Measurements from ENCODE around the gene DMXL1. TPM values are rescaled to one million over a fixed set of nuclear protein-coding genes. Genes with fewer than 3 reads are reported as not detected.

The DMXL1 gene
- polyA plus RNA-seq, 1 of the 3 experiments (the other 2 are of a cell fraction): 6.6 TPM

DNA sequence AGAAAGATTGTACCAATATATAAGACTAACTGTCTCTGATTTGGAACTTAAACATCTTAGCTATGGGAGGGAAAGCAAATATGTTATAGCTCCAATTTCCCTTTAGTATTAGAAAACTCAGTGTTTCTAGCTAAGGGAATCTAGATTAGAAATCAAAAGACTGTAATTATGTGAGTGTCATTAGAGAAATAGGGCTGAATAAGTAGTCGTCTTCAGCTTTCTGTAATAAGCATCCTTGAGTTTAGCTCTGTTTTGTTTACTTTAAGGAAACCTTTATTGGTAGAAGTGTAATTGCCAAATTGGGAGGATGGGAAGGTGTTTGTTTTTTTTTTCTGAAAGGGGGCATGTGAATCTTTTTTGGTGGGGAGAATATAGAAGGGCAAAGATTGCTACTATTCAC lies 5.2 kb downstream of the DMXL1 start (continued):
- no peak for TF ChIP-seq GATA2 (CRISPR knock-in tag; IDR thresholded peaks at IDR 0.05)
- TF ChIP-seq JUND (IDR thresholded peaks at IDR 0.05): no peak

- no peaks in the 10 kb centered on the region for H3K36me3 ChIP-seq (replicated peaks in 1 of 2; ENCODE audit: control insufficient read depth in 1 of 2, insufficient read depth in 2 of 2, low read length in 1 of 2)
- DNase-seq: no peak
- H2AFZ ChIP-seq (ENCODE audit: low read depth): no peak overlapping the region
- H3K4me3 ChIP-seq (ENCODE audit: low read depth in 2 of 2, low read length in 1 of 2): no peak overlapping the region
- peaks cover 84% of the 10 kb centered on the region for H3K79me2 ChIP-seq (ENCODE audit: insufficient read depth)
- H3F3A ChIP-seq (replicated peaks; ENCODE audit: insufficient read depth): peaks cover 7% of the 10 kb centered on the region
- H3K9ac ChIP-seq: no peak overlapping the region
- no peak overlapping the region for H3K4me2 ChIP-seq
- no peaks in the 10 kb centered on the region for H4K20me1 ChIP-seq (ENCODE audit: insufficient read depth)
- POLR2A ChIA-PET: no interaction called here
- WGBS (ENCODE audit: low lambda C conversion rate): 97% methylated on average over 5 of the region's 5 CpGs
- H3K27me3 ChIP-seq (ENCODE audit: insufficient read depth): no peaks in the 10 kb centered on the region
- peaks cover 9 to 10% of the 10 kb centered on the region in 2 experiments; a peak in 3 of 4 replicates for H3K4me1 ChIP-seq (ENCODE audit: control insufficient read depth in 1 of 2, insufficient read depth in 2 of 2, low read depth in 1 of 2, low read length in 1 of 2)
- TF ChIP-seq TAF1 (IDR thresholded peaks at IDR 0.05; ENCODE audit: borderline replicate concordance, low read depth, low read length) (no peak), USF1 (IDR thresholded peaks at IDR 0.05; ENCODE audit: borderline replicate concordance, low read depth) (no peak), EP300 (IDR thresholded peaks at IDR 0.05; ENCODE audit: borderline replicate concordance in 1 of 2, low read depth in 1 of 2, low read length in 1 of 2) (no peak), SMC3 (IDR thresholded peaks at IDR 0.05; ENCODE audit: low read depth, low read length) (no peak), NRF1 (IDR thresholded peaks at IDR 0.05; ENCODE audit: low read depth, low read length) (no peak), TEAD4 (IDR thresholded peaks at IDR 0.05; ENCODE audit: borderline replicate concordance, insufficient read depth) (no peak)
- TF ChIP-seq, protein P1, sequence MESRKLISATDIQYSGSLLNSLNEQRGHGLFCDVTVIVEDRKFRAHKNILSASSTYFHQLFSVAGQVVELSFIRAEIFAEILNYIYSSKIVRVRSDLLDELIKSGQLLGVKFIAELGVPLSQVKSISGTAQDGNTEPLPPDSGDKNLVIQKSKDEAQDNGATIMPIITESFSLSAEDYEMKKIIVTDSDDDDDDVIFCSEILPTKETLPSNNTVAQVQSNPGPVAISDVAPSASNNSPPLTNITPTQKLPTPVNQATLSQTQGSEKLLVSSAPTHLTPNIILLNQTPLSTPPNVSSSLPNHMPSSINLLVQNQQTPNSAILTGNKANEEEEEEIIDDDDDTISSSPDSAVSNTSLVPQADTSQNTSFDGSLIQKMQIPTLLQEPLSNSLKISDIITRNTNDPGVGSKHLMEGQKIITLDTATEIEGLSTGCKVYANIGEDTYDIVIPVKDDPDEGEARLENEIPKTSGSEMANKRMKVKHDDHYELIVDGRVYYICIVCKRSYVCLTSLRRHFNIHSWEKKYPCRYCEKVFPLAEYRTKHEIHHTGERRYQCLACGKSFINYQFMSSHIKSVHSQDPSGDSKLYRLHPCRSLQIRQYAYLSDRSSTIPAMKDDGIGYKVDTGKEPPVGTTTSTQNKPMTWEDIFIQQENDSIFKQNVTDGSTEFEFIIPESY (IDR thresholded peaks at IDR 0.05; ENCODE audit: borderline replicate concordance, low read depth): no peak
- no peak overlapping the region for H3K27ac ChIP-seq (ENCODE audit: low read depth in 2 of 2, low read length in 1 of 2)
- H3K9me3 ChIP-seq: no peaks in the 10 kb centered on the region
- CTCF ChIA-PET: no interaction called here
- no peaks in the 10 kb centered on the region for H3K9me2 ChIP-seq
Observed at GRCh38 chr5:119077444-119077843, 6.6 kb downstream of the DMXL1 start.

DNA sequence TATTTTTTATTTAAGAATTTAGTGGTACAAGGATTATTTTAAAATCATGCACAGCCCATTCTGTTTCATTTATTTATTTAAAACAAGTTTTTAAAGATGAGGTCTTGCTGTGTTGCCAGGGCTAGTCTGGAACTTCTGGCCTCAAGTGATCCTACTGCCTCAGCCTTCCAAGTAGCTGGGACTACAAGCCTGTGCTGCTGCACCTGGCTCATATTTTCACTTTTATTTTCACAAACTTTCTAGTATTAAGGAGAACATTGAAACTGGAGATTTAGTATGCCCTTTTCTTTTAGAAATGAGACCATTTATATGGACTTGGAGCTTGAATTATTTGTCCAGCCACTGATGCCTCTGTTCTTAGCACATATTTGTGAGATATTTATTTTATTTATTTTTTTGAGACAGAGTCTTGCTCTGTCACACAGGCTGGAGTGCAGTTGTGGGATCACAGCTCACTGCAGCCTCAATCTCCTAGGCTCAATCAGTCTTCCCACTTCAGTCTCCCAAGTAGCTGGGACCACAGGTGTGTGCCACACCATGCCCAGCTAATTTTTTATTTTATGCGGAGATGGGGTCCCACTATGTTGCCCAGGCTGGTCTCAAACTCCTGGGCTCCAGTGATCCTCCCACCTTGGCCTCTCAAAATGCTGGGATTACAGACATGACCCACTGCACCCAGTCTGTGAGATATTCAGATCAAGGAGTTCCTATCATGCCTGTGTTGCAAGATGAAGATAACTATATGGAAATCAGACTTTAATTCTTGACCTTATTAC lies 7.4 kb downstream of the DMXL1 start:
- WGBS (ENCODE audit: low lambda C conversion rate): 100% methylated on average over 1 of the region's 1 CpG
- Histone ChIP-seq H3F3A (replicated peaks; ENCODE audit: insufficient read depth) (peaks cover 7% of the 10 kb centered on the region), H3K4me3 (ENCODE audit: low read depth in 2 of 2, low read length in 1 of 2) (no peak overlapping the region), H3K36me3 (replicated peaks in 1 of 2; ENCODE audit: control insufficient read depth in 1 of 2, insufficient read depth in 2 of 2, low read length in 1 of 2) (no peaks in the 10 kb centered on the region), H3K9me2 (no peaks in the 10 kb centered on the region), H3K79me2 (ENCODE audit: insufficient read depth) (peaks cover 76% of the 10 kb centered on the region), H2AFZ (ENCODE audit: low read depth) (no peak overlapping the region), H3K27me3 (ENCODE audit: insufficient read depth) (no peaks in the 10 kb centered on the region), H4K20me1 (ENCODE audit: insufficient read depth) (no peaks in the 10 kb centered on the region), H3K4me2 (0 out of 2 replicates have a peak overlapping the region, but pooled peaks have one; percentile 18), H3K9ac (no peak overlapping the region), H3K27ac (ENCODE audit: low read depth in 2 of 2, low read length in 1 of 2) (no peak overlapping the region), H3K9me3 (no peaks in the 10 kb centered on the region), H3K4me1 (ENCODE audit: control insufficient read depth in 1 of 2, insufficient read depth in 2 of 2, low read depth in 1 of 2, low read length in 1 of 2) (peaks cover 9% of the 10 kb centered on the region in 2 experiments; a peak in 3 of 4 replicates)
- ChIA-PET POLR2A (no interaction called here), CTCF (no interaction called here)
- no peak for DNase-seq
- TF ChIP-seq MXI1 (IDR thresholded peaks at IDR 0.05; ENCODE audit: low read depth, low read length): no peak
- no peak for TF ChIP-seq USF1 (IDR thresholded peaks at IDR 0.05; ENCODE audit: borderline replicate concordance, low read depth)
- TF ChIP-seq SMC3 (IDR thresholded peaks at IDR 0.05; ENCODE audit: low read depth, low read length): no peak
- TF ChIP-seq SIN3A (IDR thresholded peaks at IDR 0.05; ENCODE audit: borderline replicate concordance, low read depth, low read length): no peak
- no peak for TF ChIP-seq POLR2AphosphoS5 (IDR thresholded peaks at IDR 0.05; ENCODE audit: low read depth, low read length)
- TF ChIP-seq, protein P2, sequence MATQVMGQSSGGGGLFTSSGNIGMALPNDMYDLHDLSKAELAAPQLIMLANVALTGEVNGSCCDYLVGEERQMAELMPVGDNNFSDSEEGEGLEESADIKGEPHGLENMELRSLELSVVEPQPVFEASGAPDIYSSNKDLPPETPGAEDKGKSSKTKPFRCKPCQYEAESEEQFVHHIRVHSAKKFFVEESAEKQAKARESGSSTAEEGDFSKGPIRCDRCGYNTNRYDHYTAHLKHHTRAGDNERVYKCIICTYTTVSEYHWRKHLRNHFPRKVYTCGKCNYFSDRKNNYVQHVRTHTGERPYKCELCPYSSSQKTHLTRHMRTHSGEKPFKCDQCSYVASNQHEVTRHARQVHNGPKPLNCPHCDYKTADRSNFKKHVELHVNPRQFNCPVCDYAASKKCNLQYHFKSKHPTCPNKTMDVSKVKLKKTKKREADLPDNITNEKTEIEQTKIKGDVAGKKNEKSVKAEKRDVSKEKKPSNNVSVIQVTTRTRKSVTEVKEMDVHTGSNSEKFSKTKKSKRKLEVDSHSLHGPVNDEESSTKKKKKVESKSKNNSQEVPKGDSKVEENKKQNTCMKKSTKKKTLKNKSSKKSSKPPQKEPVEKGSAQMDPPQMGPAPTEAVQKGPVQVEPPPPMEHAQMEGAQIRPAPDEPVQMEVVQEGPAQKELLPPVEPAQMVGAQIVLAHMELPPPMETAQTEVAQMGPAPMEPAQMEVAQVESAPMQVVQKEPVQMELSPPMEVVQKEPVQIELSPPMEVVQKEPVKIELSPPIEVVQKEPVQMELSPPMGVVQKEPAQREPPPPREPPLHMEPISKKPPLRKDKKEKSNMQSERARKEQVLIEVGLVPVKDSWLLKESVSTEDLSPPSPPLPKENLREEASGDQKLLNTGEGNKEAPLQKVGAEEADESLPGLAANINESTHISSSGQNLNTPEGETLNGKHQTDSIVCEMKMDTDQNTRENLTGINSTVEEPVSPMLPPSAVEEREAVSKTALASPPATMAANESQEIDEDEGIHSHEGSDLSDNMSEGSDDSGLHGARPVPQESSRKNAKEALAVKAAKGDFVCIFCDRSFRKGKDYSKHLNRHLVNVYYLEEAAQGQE (IDR thresholded peaks at IDR 0.05; ENCODE audit: low read depth, low read length): no peak
- no peak for TF ChIP-seq NFIC (IDR thresholded peaks at IDR 0.05; ENCODE audit: borderline replicate concordance)
- TF ChIP-seq TAF1 (IDR thresholded peaks at IDR 0.05; ENCODE audit: borderline replicate concordance, low read depth, low read length): no peak
- no peak for TF ChIP-seq GABPA (IDR thresholded peaks at IDR 0.05; ENCODE audit: low read depth)
- TF ChIP-seq TEAD4 (IDR thresholded peaks at IDR 0.05; ENCODE audit: borderline replicate concordance, insufficient read depth): no peak
- TF ChIP-seq MEF2A (IDR thresholded peaks at IDR 0.05; ENCODE audit: borderline replicate concordance, low read depth): no peak
